ENCODE data around the gene CCDC170.

GRCh38 chr6:151497905-151498304 lies 4.1 kb downstream of the CCDC170 start:
- TF ChIP-seq, protein P1, sequence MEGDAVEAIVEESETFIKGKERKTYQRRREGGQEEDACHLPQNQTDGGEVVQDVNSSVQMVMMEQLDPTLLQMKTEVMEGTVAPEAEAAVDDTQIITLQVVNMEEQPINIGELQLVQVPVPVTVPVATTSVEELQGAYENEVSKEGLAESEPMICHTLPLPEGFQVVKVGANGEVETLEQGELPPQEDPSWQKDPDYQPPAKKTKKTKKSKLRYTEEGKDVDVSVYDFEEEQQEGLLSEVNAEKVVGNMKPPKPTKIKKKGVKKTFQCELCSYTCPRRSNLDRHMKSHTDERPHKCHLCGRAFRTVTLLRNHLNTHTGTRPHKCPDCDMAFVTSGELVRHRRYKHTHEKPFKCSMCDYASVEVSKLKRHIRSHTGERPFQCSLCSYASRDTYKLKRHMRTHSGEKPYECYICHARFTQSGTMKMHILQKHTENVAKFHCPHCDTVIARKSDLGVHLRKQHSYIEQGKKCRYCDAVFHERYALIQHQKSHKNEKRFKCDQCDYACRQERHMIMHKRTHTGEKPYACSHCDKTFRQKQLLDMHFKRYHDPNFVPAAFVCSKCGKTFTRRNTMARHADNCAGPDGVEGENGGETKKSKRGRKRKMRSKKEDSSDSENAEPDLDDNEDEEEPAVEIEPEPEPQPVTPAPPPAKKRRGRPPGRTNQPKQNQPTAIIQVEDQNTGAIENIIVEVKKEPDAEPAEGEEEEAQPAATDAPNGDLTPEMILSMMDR (IDR thresholded peaks at IDR 0.05), result no peak
- TF ChIP-seq POLR2AphosphoS5 (IDR thresholded peaks at IDR 0.05; ENCODE audit: low read depth, low read length) (no peak), SIN3A (IDR thresholded peaks at IDR 0.05; ENCODE audit: borderline replicate concordance, insufficient read depth, low read depth, low read length) (no peak), REST (IDR thresholded peaks at IDR 0.05; ENCODE audit: insufficient read depth in 1 of 2, low read depth in 2 of 2, low read length in 1 of 2) (no peak), TCF7L2 (IDR thresholded peaks at IDR 0.05; ENCODE audit: low read depth, low read length) (no peak)

All from Panc1 (cell line).